Stomach (tissue), 9 donors: ENCODE results near the gene ZNF462. TPM values are rescaled to one million over a fixed set of nuclear protein-coding genes. Genes with fewer than 3 reads are reported as not detected.

Experiments
- DNase-seq, 2 donors: peaks; one replicate each; pipeline versions ENCODE4 v3.0.0 to v3.0.0-alpha.2; 2013 to 2019
- H3K27ac ChIP-seq, 5 donors: fragments of 200-600 bp in 4 of 5; sonication (generic) in 4 of 5; one replicate each; pipeline ENCODE4 v1.5.1; 2013 to 2019; ENCODE audit warnings: mild to moderate bottlenecking in 1 of 5, moderate library complexity in 1 of 5
- H3K27me3 ChIP-seq, 3 donors: fragments of 200-600 bp; sonication (generic); one replicate each; pipeline ENCODE4 v1.5.1; 2017 to 2019; ENCODE audit warnings: mixed run types in 1 of 3
- H3K36me3 ChIP-seq, 4 donors: fragments of 200-600 bp; sonication (generic); 1 replicate in 3 of 4; 2 replicates in 1 of 4; pipeline ENCODE4 v1.5.1; 2016 to 2019
- H3K4me1 ChIP-seq, 4 donors: fragments of 200-600 bp; sonication (generic); one replicate each; pipeline ENCODE4 v1.5.1; 2016 to 2019
- H3K4me3 ChIP-seq, 4 donors: fragments of 200-600 bp; sonication (generic) in 3 of 4; one replicate each; pipeline ENCODE4 v1.5.1; 2016 to 2019; ENCODE audit warnings: mild to moderate bottlenecking in 1 of 4
- H3K9me3 ChIP-seq, 4 donors: fragments of 200-600 bp; sonication (generic); one replicate each; pipeline ENCODE4 v1.5.1; 2016 to 2019
- EP300 ChIP-seq: sonication (generic); formaldehyde crosslinking; IDR thresholded peaks from one replicate; pipeline ENCODE4 v1.6.1; 2017; ENCODE audit warnings: antibody characterized with exemption
- POLR2A ChIP-seq, 4 donors: fragments of 450-650 bp; IDR thresholded peaks; one replicate each; pipeline ENCODE4 v1.6.1; 2016; ENCODE audit warnings: antibody characterized with exemption in 4 of 4, control low read depth in 2 of 4, mild to moderate bottlenecking in 1 of 4, moderate library complexity in 1 of 4
- POLR2AphosphoS5 ChIP-seq, 3 donors: sonication (generic); formaldehyde crosslinking; IDR thresholded peaks; one replicate each; pipeline ENCODE4 v1.6.1; 2016; ENCODE audit warnings: antibody characterized with exemption in 3 of 3
- WGBS, 5 donors: extraction: QIAGEN DNeasy Blood & Tissue Kit in 3 of 5; methylation state at CpG; one replicate each; pipeline versions ENCODE4 v1.1.5 to v1.1.7; 2013 to 2018; 5-methylcytosine and 5-hydroxymethylcytosine counted together
- intact Hi-C: fragments of 100-400 bp; cut with DNase I; formaldehyde crosslinking; loops from one replicate; pipeline ENCODE4 v1.15.1; 2023; ENCODE audit warnings: low total_unique reads
- polyA plus RNA-seq, 3 donors: library from polyadenylated mRNA; stranded (reverse); fragments of 200-250 nt; gene quantifications; one replicate each; pipeline ENCODE4 v1.2.3, GENCODE V29; 2013
- total RNA-seq, 5 donors: library from RNA; depleted of rRNA; stranded (reverse); fragments of >200 nt; gene quantifications; one replicate each; pipeline versions ENCODE4 v1.1.0 to v1.2.3, GENCODE V29; 2014 to 2016
- TF ChIP-seq, protein P1 (sequence below), 7 experiments: fragments of 450-650 bp in 4 of 7; fragments of 200-600 bp in 3 of 7; sonication (generic) in 3 of 7; IDR thresholded peaks; one replicate each; pipeline ENCODE4 v1.5.1; 2016 to 2019; ENCODE audit warnings: antibody characterized with exemption in 7 of 7, control low read depth in 2 of 7, mild to moderate bottlenecking in 1 of 7
- donor health status: healthy with polysubstance abuse.
- donor health status: Bipolar disorder and iron deficiency.
- donor health status: healthy.

Gene ZNF462
- total and polyA plus RNA-seq, 8 donors: 0.50 to 60.1 (median 10.1) TPM

- H3K36me3 ChIP-seq: no peaks in the 10 kb centered on the region
- DNase-seq: no peak
- no peak overlapping the region for H3K4me3 ChIP-seq
- TF ChIP-seq POLR2AphosphoS5 (IDR thresholded peaks at IDR 0.05): no peak
- TF ChIP-seq, protein P1, sequence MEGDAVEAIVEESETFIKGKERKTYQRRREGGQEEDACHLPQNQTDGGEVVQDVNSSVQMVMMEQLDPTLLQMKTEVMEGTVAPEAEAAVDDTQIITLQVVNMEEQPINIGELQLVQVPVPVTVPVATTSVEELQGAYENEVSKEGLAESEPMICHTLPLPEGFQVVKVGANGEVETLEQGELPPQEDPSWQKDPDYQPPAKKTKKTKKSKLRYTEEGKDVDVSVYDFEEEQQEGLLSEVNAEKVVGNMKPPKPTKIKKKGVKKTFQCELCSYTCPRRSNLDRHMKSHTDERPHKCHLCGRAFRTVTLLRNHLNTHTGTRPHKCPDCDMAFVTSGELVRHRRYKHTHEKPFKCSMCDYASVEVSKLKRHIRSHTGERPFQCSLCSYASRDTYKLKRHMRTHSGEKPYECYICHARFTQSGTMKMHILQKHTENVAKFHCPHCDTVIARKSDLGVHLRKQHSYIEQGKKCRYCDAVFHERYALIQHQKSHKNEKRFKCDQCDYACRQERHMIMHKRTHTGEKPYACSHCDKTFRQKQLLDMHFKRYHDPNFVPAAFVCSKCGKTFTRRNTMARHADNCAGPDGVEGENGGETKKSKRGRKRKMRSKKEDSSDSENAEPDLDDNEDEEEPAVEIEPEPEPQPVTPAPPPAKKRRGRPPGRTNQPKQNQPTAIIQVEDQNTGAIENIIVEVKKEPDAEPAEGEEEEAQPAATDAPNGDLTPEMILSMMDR (IDR thresholded peaks at IDR 0.05): no peak
- TF ChIP-seq POLR2A (IDR thresholded peaks at IDR 0.05): no peak
- no peak for TF ChIP-seq EP300
- H3K4me1 ChIP-seq: peaks cover 6 to 53% (median 28%) of the 10 kb centered on the region in 4 donors
- intact Hi-C loops: no loop called here
- WGBS, 5 donors: 89 to 94% (median 93%) methylated on average over 3 of the region's 3 CpGs
- H3K27ac ChIP-seq: no peak overlapping the region
- no peaks in the 10 kb centered on the region for H3K27me3 ChIP-seq
- no peaks in the 10 kb centered on the region for H3K9me3 ChIP-seq
These were observed 11.1 kb downstream of the ZNF462 start for GRCh38 chr9:106874031-106874430.

DNA sequence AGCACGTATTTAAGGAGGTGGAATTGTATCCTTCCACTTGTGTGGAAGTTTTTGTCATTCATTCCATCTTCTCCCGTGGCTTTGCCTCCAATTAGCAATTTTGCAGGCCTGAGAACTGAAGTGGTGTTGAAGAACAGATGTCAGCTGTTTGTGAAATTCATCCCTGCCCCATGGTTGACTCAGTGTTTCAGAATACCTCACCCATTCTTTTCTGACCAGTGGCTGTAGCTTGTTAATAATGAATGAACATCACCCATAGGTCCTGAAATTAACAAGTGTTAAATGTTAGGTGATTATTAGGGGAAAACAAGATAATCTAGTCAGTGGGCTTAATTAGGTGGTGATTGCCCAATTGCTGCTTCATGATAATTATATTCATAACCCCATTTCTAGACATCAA, 11.7 kb downstream of the ZNF462 start:
- intact Hi-C loops: no loop called here
- WGBS, 5 donors: 75 to 89% (median 80%) methylated on average over 2 of the region's 2 CpGs
- no peak for DNase-seq
- Histone ChIP-seq H3K9me3 (no peaks in the 10 kb centered on the region), H3K4me1 (peaks cover 6 to 53% (median 26%) of the 10 kb centered on the region in 4 donors), H3K27ac (no peak overlapping the region), H3K36me3 (no peaks in the 10 kb centered on the region), H3K27me3 (no peaks in the 10 kb centered on the region), H3K4me3 (no peak overlapping the region)
- no peak for TF ChIP-seq EP300
- TF ChIP-seq, protein P1 (IDR thresholded peaks at IDR 0.05): no peak
- TF ChIP-seq POLR2AphosphoS5 (IDR thresholded peaks at IDR 0.05): no peak
- no peak for TF ChIP-seq POLR2A (IDR thresholded peaks at IDR 0.05)

DNA sequence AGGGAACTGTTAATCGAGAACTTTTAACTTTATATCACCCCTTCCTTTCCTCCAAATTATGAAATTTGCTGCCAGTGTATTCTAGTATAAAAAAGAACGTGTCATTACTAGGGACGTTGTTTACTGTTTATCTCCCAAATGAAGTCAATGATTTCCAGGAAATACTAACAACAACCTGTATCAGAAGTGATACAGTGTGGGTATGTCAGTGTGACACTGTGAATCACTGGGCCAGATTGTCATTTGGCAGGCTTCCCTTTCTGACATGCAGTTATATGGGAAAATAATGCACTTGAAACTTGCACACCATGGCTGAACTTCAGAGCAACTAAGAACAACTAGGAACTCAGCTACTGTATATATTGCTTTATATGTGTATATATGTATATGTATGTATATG, 12.6 kb downstream of the ZNF462 start:
- intact Hi-C loops: no loop called here
- Histone ChIP-seq H3K9me3 (no peaks in the 10 kb centered on the region), H3K36me3 (no peaks in the 10 kb centered on the region), H3K27ac (no peak overlapping the region), H3K4me1 (peaks cover 0 to 53% (median 20%) of the 10 kb centered on the region in 4 donors), H3K4me3 (no peak overlapping the region), H3K27me3 (no peaks in the 10 kb centered on the region)
- DNase-seq: no peak
- 62 to 77% (median 69%) methylated on average over 3 of the region's 3 CpGs for WGBS, 5 donors
- no peak for TF ChIP-seq POLR2A (IDR thresholded peaks at IDR 0.05)
- no peak for TF ChIP-seq POLR2AphosphoS5 (IDR thresholded peaks at IDR 0.05)
- TF ChIP-seq, protein P1 (IDR thresholded peaks at IDR 0.05): no peak
- TF ChIP-seq EP300: no peak

DNA sequence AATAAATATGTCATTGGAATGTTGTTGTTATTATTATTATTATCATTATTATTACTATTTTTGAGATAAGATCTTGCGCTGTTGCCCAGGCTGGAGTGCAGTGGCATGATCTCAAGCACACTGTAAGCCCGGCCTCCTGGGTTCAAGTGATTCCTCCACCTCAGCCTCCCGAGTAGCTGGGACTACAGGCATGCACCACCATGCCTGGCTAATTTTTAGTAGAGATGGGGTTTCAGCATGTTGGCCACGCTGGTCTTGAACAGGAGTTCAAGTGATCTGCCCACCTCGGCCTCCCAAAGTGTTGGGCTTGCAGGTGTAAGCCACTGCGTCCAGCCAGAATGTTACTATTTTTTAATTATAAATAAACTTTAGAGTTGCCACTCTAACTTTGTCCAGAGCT, 14.4 kb downstream of the ZNF462 start:
- H3K27ac ChIP-seq: peak overlapping the region in 1 of 5 donors; percentile 69
- intact Hi-C loops: no loop called here
- TF ChIP-seq POLR2AphosphoS5 (IDR thresholded peaks at IDR 0.05): no peak
- no peak for TF ChIP-seq EP300
- TF ChIP-seq, protein P1 (IDR thresholded peaks at IDR 0.05): no peak
- TF ChIP-seq POLR2A (IDR thresholded peaks at IDR 0.05): no peak

More for the DNA sequence above, 14.4 kb downstream of the ZNF462 start:
- Histone ChIP-seq H3K36me3 (no peaks in the 10 kb centered on the region), H3K4me3 (no peak overlapping the region), H3K4me1 (peaks cover 0 to 46% (median 13%) of the 10 kb centered on the region in 4 donors), H3K27me3 (no peaks in the 10 kb centered on the region), H3K9me3 (no peaks in the 10 kb centered on the region)
- DNase-seq: no peak
- WGBS, 5 donors: 86 to 98% (median 92%) methylated on average over 6 of the region's 6 CpGs
